ENCODE results near the gene A3GALT2. TPM values are rescaled to one million over a fixed set of nuclear protein-coding genes. Genes with fewer than 3 reads are reported as not detected.

The A3GALT2 gene
- total RNA-seq, 1 experiment from 2014 or later: not detected

GRCh38 chr1:33286451-33287185 lies 34.3 kb downstream of the A3GALT2 start:
- CTCF ChIA-PET: no interaction called here
- peaks cover 10% of the 10 kb centered on the region for H3K36me3 ChIP-seq (ENCODE audit: low read depth)
- no peak overlapping the region for H3K4me3 ChIP-seq
- H3K4me1 ChIP-seq (replicated peaks; ENCODE audit: insufficient read depth): no peaks in the 10 kb centered on the region
- intact Hi-C loops (cut with micrococcal nuclease; ENCODE audit: unreplicated experiment): no loop called here
- DNase-seq: no peak
- no peaks in the 10 kb centered on the region for H3K79me2 ChIP-seq (ENCODE audit: low read depth)
- no peaks in the 10 kb centered on the region for H3F3A ChIP-seq (ENCODE audit: insufficient read depth, low read depth)
- H3K27ac ChIP-seq: no peak overlapping the region
- H3K4me2 ChIP-seq: no peak overlapping the region
- no peaks in the 10 kb centered on the region for H3K9me3 ChIP-seq (ENCODE audit: insufficient read depth, low read depth)
- POLR2A ChIA-PET (ENCODE audit: unreplicated experiment): no interaction called here
- TF ChIP-seq EZH2 (IDR thresholded peaks at IDR 0.05; ENCODE audit: low read depth) (no peak), CTCF (conservative IDR thresholded peaks at IDR 0.05) (no peak)
- no peaks in the 10 kb centered on the region for H3K27me3 ChIP-seq (ENCODE audit: insufficient read depth, low read depth)
- H3K9me2 ChIP-seq (ENCODE audit: insufficient read depth): no peaks in the 10 kb centered on the region
- no peaks in the 10 kb centered on the region for H4K20me1 ChIP-seq (ENCODE audit: insufficient read depth)
- no TSS peak for BruUV-seq (replicated peaks)
- H2AFZ ChIP-seq: no peak overlapping the region

- Histone ChIP-seq H3K4me3 (no peak overlapping the region), H2AFZ (no peak overlapping the region), H3K27ac (no peak overlapping the region), H3K79me2 (ENCODE audit: low read depth) (no peaks in the 10 kb centered on the region), H4K20me1 (ENCODE audit: insufficient read depth) (no peaks in the 10 kb centered on the region), H3K9me2 (ENCODE audit: insufficient read depth) (no peaks in the 10 kb centered on the region), H3K4me1 (replicated peaks; ENCODE audit: insufficient read depth) (no peaks in the 10 kb centered on the region), H3K36me3 (ENCODE audit: low read depth) (peaks cover 10% of the 10 kb centered on the region), H3K4me2 (no peak overlapping the region), H3K9me3 (ENCODE audit: insufficient read depth, low read depth) (no peaks in the 10 kb centered on the region), H3F3A (ENCODE audit: insufficient read depth, low read depth) (no peaks in the 10 kb centered on the region; the same call in 1 of the 2 replicates), H3K27me3 (ENCODE audit: insufficient read depth, low read depth) (no peaks in the 10 kb centered on the region)
- POLR2A ChIA-PET (ENCODE audit: unreplicated experiment): interaction anchor here (0.7 kb wide), 1 partner anchor 15 kb away, joined by 3 read pairs; no protein-coding TSS in a partner anchor
- no TSS peak for BruUV-seq (replicated peaks)
- intact Hi-C loops (cut with micrococcal nuclease; ENCODE audit: unreplicated experiment): no loop called here
- DNase-seq: no peak
- CTCF ChIA-PET: no interaction called here
- TF ChIP-seq CTCF (conservative IDR thresholded peaks at IDR 0.05): no peak
- no peak for TF ChIP-seq EZH2 (IDR thresholded peaks at IDR 0.05; ENCODE audit: low read depth)
These were observed 36.8 kb downstream of the A3GALT2 start for GRCh38 chr1:33284049-33284448.

GRCh38 chr1:33282791-33283190 lies 38.1 kb downstream of the A3GALT2 start:
- Histone ChIP-seq H3K4me1 (replicated peaks; ENCODE audit: insufficient read depth) (no peaks in the 10 kb centered on the region), H2AFZ (no peak overlapping the region), H3K27ac (no peak overlapping the region), H3K27me3 (ENCODE audit: insufficient read depth, low read depth) (no peaks in the 10 kb centered on the region), H4K20me1 (ENCODE audit: insufficient read depth) (no peaks in the 10 kb centered on the region), H3K79me2 (ENCODE audit: low read depth) (no peaks in the 10 kb centered on the region), H3K36me3 (ENCODE audit: low read depth) (peaks cover 10% of the 10 kb centered on the region), H3K4me3 (no peak overlapping the region), H3K9me3 (ENCODE audit: insufficient read depth, low read depth) (no peaks in the 10 kb centered on the region), H3K4me2 (no peak overlapping the region), H3K9me2 (ENCODE audit: insufficient read depth) (no peaks in the 10 kb centered on the region), H3F3A (ENCODE audit: insufficient read depth, low read depth) (no peaks in the 10 kb centered on the region; the same call in 1 of the 2 replicates)
- ChIA-PET POLR2A (ENCODE audit: unreplicated experiment) (no interaction called here), CTCF (no interaction called here)
- BruUV-seq (replicated peaks): no TSS peak
- no peak for TF ChIP-seq CTCF (conservative IDR thresholded peaks at IDR 0.05)
- no peak for TF ChIP-seq EZH2 (IDR thresholded peaks at IDR 0.05; ENCODE audit: low read depth)
- no peak for DNase-seq
- intact Hi-C loops (cut with micrococcal nuclease; ENCODE audit: unreplicated experiment): no loop called here

Measured in PC-9 (cell line).